Astrocyte of the spinal cord (primary cell): ENCODE data around the gene TNS1.

Source experiments
- DNase-seq: peaks from one replicate; pipeline ENCODE4 v3.0.0; 2011; ENCODE audit warnings: low read depth, low spot score
- H3K4me3 ChIP-seq: 2 replicates; pipeline ENCODE4 v1.5.1; 2011; ENCODE audit warnings: low read depth, mild to moderate bottlenecking, low read length, moderate library complexity
- CTCF ChIP-seq: IDR thresholded peaks from 2 replicates; pipeline ENCODE4 v1.5.1; 2012; ENCODE audit warnings: low read depth, mild to moderate bottlenecking, low read length, inconsistent platforms
- in situ Hi-C: cut with HindIII; loops from 2 replicates; pipeline ENCODE4 v1.10.0; 2017; ENCODE audit warnings: low sequenced_read_pairs

The TNS1 gene

GRCh38 chr2:217751192-217751591 lies 251.6 kb downstream of the TNS1 start:
- no peak overlapping the region for H3K4me3 ChIP-seq
- DNase-seq = no peak
- in situ Hi-C loops = no loop called here
- TF ChIP-seq CTCF = no peak
